CD4-positive, CD25-positive, alpha-beta regulatory T cell (primary cell): ENCODE measurements around the gene TLE6. TPM values are rescaled to one million over a fixed set of nuclear protein-coding genes. Genes with fewer than 3 reads are reported as not detected.
"Not testable (repeated sequence)": the region's sequence is repeated elsewhere in the genome, so short reads cannot be mapped to it uniquely, and the experiment has no call there.

Experiments used
- ATAC-seq, 2 donors: fragments of 150-1000 bp; cut with Tn5 transposase; one replicate each; pipeline ENCODE4 v1.10.0; 2021; ENCODE audit warnings: low read depth in 2 of 2, moderate number of reproducible peaks in 2 of 2, moderate library complexity in 1 of 2
- DNase-seq, 3 donors: peaks; one replicate each; pipeline versions ENCODE4 v3.0.0 to v3.0.0-alpha.2; 2012 to 2022; ENCODE audit warnings: mixed read lengths in 1 of 3
- H3K27ac ChIP-seq: one replicate; pipeline ENCODE4 v1.7.0; 2013; ENCODE audit warnings: mild to moderate bottlenecking, low read length; ENCODE audit not compliant: insufficient read depth, poor library complexity, severe bottlenecking
- H3K27me3 ChIP-seq: one replicate; pipeline ENCODE4 v1.7.0; 2013; ENCODE audit warnings: low read length; ENCODE audit not compliant: control insufficient read depth, insufficient read depth
- H3K36me3 ChIP-seq: one replicate; pipeline ENCODE4 v1.7.0; 2013; ENCODE audit warnings: mild to moderate bottlenecking, low read length, moderate library complexity; ENCODE audit not compliant: control insufficient read depth, insufficient read depth
- H3K4me1 ChIP-seq: 2 replicates; pipeline ENCODE4 v1.7.0; 2013; ENCODE audit warnings: mild to moderate bottlenecking, low read length; ENCODE audit not compliant: insufficient read depth, control insufficient read depth, poor library complexity, severe bottlenecking
- H3K4me3 ChIP-seq: one replicate; pipeline ENCODE4 v1.7.0; 2013; ENCODE audit warnings: low read depth, mild to moderate bottlenecking, low read length, moderate library complexity
- H3K9me3 ChIP-seq, 2 experiments: 1 replicate in 1 of 2; 2 replicates in 1 of 2; pipeline ENCODE4 v1.7.0; 2013; ENCODE audit warnings: low read length in 2 of 2, mild to moderate bottlenecking in 1 of 2, moderate library complexity in 1 of 2; ENCODE audit not compliant: control insufficient read depth in 2 of 2
- H3K27ac Mint-ChIP-seq, 3 donors: one replicate each; pipeline ENCODE4 v1.8.0; 2020 to 2022; ENCODE audit warnings: mild to moderate bottlenecking in 3 of 3, mixed read lengths in 3 of 3, moderate library complexity in 2 of 3
- H3K27me3 Mint-ChIP-seq: one replicate; pipeline ENCODE4 v1.8.0; 2022; ENCODE audit warnings: mild to moderate bottlenecking, mixed read lengths
- H3K36me3 Mint-ChIP-seq: one replicate; pipeline ENCODE4 v1.8.0; 2020; ENCODE audit warnings: mixed read lengths
- H3K4me1 Mint-ChIP-seq, 4 donors: one replicate each; pipeline ENCODE4 v1.8.0; 2020 to 2022; ENCODE audit warnings: mixed read lengths in 4 of 4, mild to moderate bottlenecking in 1 of 4
- H3K4me3 Mint-ChIP-seq, 4 donors: one replicate each; pipeline ENCODE4 v1.8.0; 2020 to 2022; ENCODE audit warnings: mild to moderate bottlenecking in 4 of 4, mixed read lengths in 4 of 4, moderate library complexity in 3 of 4
- H3K9me3 Mint-ChIP-seq, 7 donors: one replicate each; pipeline ENCODE4 v1.8.0; 2020 to 2022; ENCODE audit warnings: mixed read lengths in 7 of 7, mild to moderate bottlenecking in 3 of 7, moderate library complexity in 2 of 7
- polyA plus RNA-seq, 4 donors: library from polyadenylated mRNA; unstranded; fragments of 300-500 nt; fragmentation: Illumina TruSeq; gene quantifications; one replicate each; pipeline ENCODE4 v1.2.3, GENCODE V29; 2021
- total RNA-seq: library from RNA; stranded (reverse); gene quantifications from one replicate; pipeline ENCODE4 v1.2.3, GENCODE V29; 2022

TLE6 gene
- total and polyA plus RNA-seq, 5 donors from 2014 or later: not detected

DNA sequence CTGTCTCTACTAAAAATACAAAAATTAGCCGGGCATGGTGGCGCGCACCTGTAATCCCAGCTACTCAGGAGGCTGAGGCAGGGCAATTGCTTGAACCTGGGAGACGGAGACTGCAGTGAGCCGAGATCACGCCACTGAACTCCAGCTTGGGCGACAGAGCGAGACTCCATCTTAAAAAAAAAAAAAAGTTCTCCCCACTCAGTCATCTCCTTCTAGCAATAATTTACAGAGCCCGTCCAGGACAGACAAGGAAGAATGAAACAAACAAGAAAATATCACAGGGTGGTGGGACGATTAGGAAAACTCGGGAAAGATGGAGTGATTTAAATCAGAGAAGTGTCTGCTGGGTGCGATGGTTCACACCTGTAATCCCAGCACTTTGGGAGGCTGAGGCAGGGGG, 13.7 kb upstream of the TLE6 start:
- not testable (repeated sequence) for H3K36me3 Mint-ChIP-seq, H3K4me1 Mint-ChIP-seq, H3K4me1 ChIP-seq, H3K9me3 Mint-ChIP-seq, DNase-seq, H3K27ac ChIP-seq, H3K4me3 Mint-ChIP-seq, H3K27me3 ChIP-seq, H3K4me3 ChIP-seq, ATAC-seq, H3K36me3 ChIP-seq, H3K27me3 Mint-ChIP-seq, H3K9me3 ChIP-seq
- H3K27ac Mint-ChIP-seq: peak overlapping the region in 1 of 3 donors; percentile 11

DNA sequence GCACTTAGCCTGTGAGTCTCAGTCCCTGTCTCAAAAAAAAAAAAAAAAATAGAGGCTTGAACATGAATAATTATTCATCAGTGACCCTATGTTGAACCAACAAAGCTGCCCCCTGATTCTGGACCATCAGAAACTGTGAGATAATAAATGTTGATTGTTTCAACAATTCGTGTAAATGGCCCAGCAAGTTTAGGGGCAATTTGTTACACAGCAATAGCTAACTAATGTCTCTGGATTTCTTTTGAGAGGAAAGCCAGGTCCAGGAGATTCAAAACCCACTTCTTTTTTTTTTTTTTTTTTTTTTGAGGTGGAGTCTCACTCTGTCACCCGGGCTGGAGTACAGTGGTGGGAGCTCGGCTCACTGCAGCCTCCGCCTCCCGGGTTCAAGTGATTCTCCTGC, 12.5 kb upstream of the TLE6 start:
- Mint-ChIP-seq H3K9me3 (no peaks in the 10 kb centered on the region), H3K27me3 (no peaks in the 10 kb centered on the region), H3K4me3 (no peak overlapping the region), H3K36me3 (peaks cover 4% of the 10 kb centered on the region), H3K27ac (no peak overlapping the region), H3K4me1 (peaks cover 0 to 5% (median 4%) of the 10 kb centered on the region in 4 donors)
- DNase-seq: no peak
- no peaks in the 10 kb centered on the region for H3K4me1 ChIP-seq
- no peak for ATAC-seq
- H3K4me3 ChIP-seq: no peak overlapping the region
- no peaks in the 10 kb centered on the region for H3K27me3 ChIP-seq
- H3K27ac ChIP-seq: no peak overlapping the region
- H3K9me3 ChIP-seq: no peaks in the 10 kb centered on the region
- H3K36me3 ChIP-seq: no peaks in the 10 kb centered on the region

DNA sequence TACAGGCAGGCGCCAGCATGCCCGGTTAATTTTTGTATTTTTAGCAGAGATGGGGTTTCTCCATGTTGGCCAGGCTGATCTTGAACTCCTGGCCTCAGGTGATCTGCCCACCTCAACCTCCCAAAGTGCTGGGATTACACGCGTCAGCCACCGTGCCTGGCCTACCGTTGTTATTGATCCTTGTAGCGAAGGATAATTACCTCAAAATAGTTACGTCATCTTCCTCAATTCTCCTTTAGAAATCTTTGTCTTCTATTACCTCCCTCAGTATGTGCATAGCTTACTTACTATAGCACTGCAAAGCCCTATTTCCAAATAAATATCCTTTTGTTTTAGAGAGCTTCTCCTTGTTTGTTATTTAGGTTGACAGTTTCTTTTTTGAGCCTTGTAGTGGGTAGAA, 9.4 kb upstream of the TLE6 start:
- Histone ChIP-seq H3K9me3 (no peaks in the 10 kb centered on the region), H3K36me3 (no peaks in the 10 kb centered on the region), H3K27me3 (no peaks in the 10 kb centered on the region), H3K27ac (no peak overlapping the region), H3K4me3 (no peak overlapping the region), H3K4me1 (no peaks in the 10 kb centered on the region)
- Mint-ChIP-seq H3K27me3 (no peaks in the 10 kb centered on the region), H3K27ac (no peak overlapping the region), H3K4me1 (no peaks in the 10 kb centered on the region), H3K9me3 (no peaks in the 10 kb centered on the region), H3K36me3 (no peaks in the 10 kb centered on the region), H3K4me3 (no peak overlapping the region)
- no peak for DNase-seq
- no peak for ATAC-seq

DNA sequence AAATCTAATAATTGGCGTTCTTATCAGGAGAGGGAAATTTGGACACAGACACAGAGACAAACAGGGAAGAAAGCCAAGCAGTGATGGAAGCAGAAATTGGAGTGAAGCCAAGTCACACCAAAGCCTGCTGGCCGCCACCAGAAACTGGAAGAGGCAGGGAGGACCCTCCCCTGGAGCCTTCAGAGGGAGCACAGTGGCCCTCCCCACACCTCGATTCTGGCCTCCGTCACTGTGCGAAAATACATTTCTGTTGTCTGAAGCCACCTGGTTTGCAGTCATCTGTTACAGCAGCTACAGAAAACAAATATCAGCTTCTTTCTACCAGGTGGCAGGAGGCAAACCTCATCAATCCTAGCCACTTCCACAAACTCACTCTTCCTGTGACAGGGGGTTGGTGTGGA, 8.3 kb upstream of the TLE6 start:
- H3K27ac ChIP-seq: no peak overlapping the region
- no peak for DNase-seq

GRCh38 chr19:2970201-2970835, 7.0 kb upstream of the TLE6 start:
- no peaks in the 10 kb centered on the region for H3K36me3 Mint-ChIP-seq
- Histone ChIP-seq H3K36me3 (no peaks in the 10 kb centered on the region), H3K4me1 (no peaks in the 10 kb centered on the region)

More for the DNA sequence above, 8.3 kb upstream of the TLE6 start:
- ATAC-seq: no peak
- no peak overlapping the region for H3K27ac Mint-ChIP-seq
- Histone ChIP-seq H3K4me3 (no peak overlapping the region), H3K9me3 (no peaks in the 10 kb centered on the region), H3K4me1 (no peaks in the 10 kb centered on the region), H3K36me3 (no peaks in the 10 kb centered on the region), H3K27me3 (no peaks in the 10 kb centered on the region)
- no peaks in the 10 kb centered on the region for H3K36me3 Mint-ChIP-seq
- no peaks in the 10 kb centered on the region for H3K27me3 Mint-ChIP-seq
- no peaks in the 10 kb centered on the region for H3K9me3 Mint-ChIP-seq
- H3K4me1 Mint-ChIP-seq: peaks cover 0 to under 1% (median 0%) of the 10 kb centered on the region in 4 donors
- H3K4me3 Mint-ChIP-seq: no peak overlapping the region

DNA sequence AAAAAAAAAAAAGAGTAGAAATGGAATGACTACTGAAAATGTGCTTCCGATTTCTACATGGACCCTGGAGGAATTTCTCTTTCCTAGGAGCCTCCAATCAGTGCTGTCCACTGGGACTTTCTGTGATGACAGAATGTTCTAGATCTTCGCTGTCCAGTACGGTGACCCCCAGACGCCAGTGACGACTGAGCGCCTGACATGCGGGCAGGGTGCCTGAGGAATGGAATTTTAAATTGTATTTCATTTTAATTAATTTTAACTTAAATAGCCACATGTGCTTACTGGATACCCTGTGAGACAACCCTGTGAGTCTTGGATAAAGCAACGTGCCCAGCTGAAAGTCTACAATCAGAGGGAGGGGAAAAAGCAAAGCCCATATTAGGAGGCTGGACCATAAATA, 4.1 kb upstream of the TLE6 start:
- H3K9me3 Mint-ChIP-seq: no peaks in the 10 kb centered on the region
- no peak overlapping the region for H3K4me3 ChIP-seq
- no peak overlapping the region for H3K27ac Mint-ChIP-seq
- DNase-seq (no peak), ATAC-seq (no peak)
- peaks cover 0 to 22% (median 11%) of the 10 kb centered on the region in 4 donors for H3K4me1 Mint-ChIP-seq
- peaks cover 5% of the 10 kb centered on the region for H3K27me3 Mint-ChIP-seq
- no peak overlapping the region for H3K27ac ChIP-seq
- H3K9me3 ChIP-seq: no peaks in the 10 kb centered on the region
- no peaks in the 10 kb centered on the region for H3K36me3 Mint-ChIP-seq
- peaks cover 15% of the 10 kb centered on the region for H3K4me1 ChIP-seq
- H3K4me3 Mint-ChIP-seq: peak overlapping the region in 1 of 4 donors; percentile 23
- no peaks in the 10 kb centered on the region for H3K27me3 ChIP-seq
- no peaks in the 10 kb centered on the region for H3K36me3 ChIP-seq

More at GRCh38 chr19:2970201-2970835, 7.0 kb upstream of the TLE6 start:
- H3K4me1 Mint-ChIP-seq: peaks cover 0 to 5% (median 3%) of the 10 kb centered on the region in 4 donors
- no peak overlapping the region for H3K27ac ChIP-seq
- DNase-seq (no peak), ATAC-seq (no peak)
- H3K9me3 Mint-ChIP-seq: no peaks in the 10 kb centered on the region
- H3K27ac Mint-ChIP-seq: no peak overlapping the region
- H3K9me3 ChIP-seq: no peaks in the 10 kb centered on the region
- H3K27me3 Mint-ChIP-seq: no peaks in the 10 kb centered on the region
- no peak overlapping the region for H3K4me3 Mint-ChIP-seq
- H3K4me3 ChIP-seq: no peak overlapping the region
- no peaks in the 10 kb centered on the region for H3K27me3 ChIP-seq

GRCh38 chr19:2974342-2975041, 2.9 kb upstream of the TLE6 start:
- H3K27ac Mint-ChIP-seq: no peak overlapping the region
- peaks cover 0 to 22% (median 11%) of the 10 kb centered on the region in 4 donors for H3K4me1 Mint-ChIP-seq
- peaks cover 5% of the 10 kb centered on the region for H3K27me3 Mint-ChIP-seq
- H3K36me3 ChIP-seq: no peaks in the 10 kb centered on the region
- H3K9me3 Mint-ChIP-seq: no peaks in the 10 kb centered on the region
- ATAC-seq (no peak), DNase-seq (no peak)
- H3K27me3 ChIP-seq: no peaks in the 10 kb centered on the region
- H3K4me3 Mint-ChIP-seq: peak overlapping the region in 2 of 4 donors; percentile 51 to 61
- no peaks in the 10 kb centered on the region for H3K9me3 ChIP-seq
- H3K36me3 Mint-ChIP-seq: no peaks in the 10 kb centered on the region
- H3K4me1 ChIP-seq: peaks cover 15% of the 10 kb centered on the region
- no peak overlapping the region for H3K27ac ChIP-seq
- H3K4me3 ChIP-seq: no peak overlapping the region

DNA sequence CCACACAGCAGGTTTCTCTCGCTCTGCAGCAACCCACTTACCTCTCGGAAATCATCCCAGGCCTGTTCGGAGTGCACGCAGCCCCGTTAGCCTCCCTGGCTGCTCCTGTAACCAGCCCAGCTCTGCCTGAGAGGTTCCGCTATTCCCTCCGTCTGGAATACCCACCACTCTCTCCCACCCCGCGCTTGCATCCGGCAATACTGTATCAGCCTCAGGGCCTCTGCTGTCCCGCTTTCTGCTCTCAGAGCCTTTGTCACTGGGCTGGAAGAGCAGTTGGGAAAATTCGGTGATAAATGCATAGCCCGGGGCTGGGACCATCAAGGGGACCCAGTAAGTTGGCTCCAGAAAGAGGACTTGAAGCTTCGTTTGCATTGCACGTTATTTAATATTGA, 759 bp upstream of the TLE6 start:
- no peaks in the 10 kb centered on the region for H3K27me3 ChIP-seq
- Mint-ChIP-seq H3K9me3 (no peaks in the 10 kb centered on the region), H3K36me3 (no peaks in the 10 kb centered on the region), H3K27ac (peak overlapping the region in 2 of 3 donors; percentile 87 to 91), H3K4me1 (peaks cover 0 to 22% (median 11%) of the 10 kb centered on the region in 4 donors), H3K4me3 (peak overlapping the region; percentile 74 to 98 (median 94)), H3K27me3 (peaks cover 5% of the 10 kb centered on the region)
- ATAC-seq (no peak), DNase-seq (no peak)
- peaks cover 15% of the 10 kb centered on the region for H3K4me1 ChIP-seq
- H3K9me3 ChIP-seq: no peaks in the 10 kb centered on the region
- peak overlapping the region; percentile 88 for H3K4me3 ChIP-seq
- H3K36me3 ChIP-seq: no peaks in the 10 kb centered on the region
- no peak overlapping the region for H3K27ac ChIP-seq
